ENCODE measurements around the gene CSTF2T. TPM values are rescaled to one million over a fixed set of nuclear protein-coding genes. Genes with fewer than 3 reads are reported as not detected.
"Not testable (repeated sequence)": the region's sequence is repeated elsewhere in the genome, so short reads cannot be mapped to it uniquely, and the experiment has no call there.

Gene CSTF2T
- total RNA-seq, 1 donor from 2014 or later, result 36.2 TPM

GRCh38 chr10:51708609-51709008 is 9.2 kb upstream of the CSTF2T start:
- DNase-seq, result no peak
- H3K27me3 Mint-ChIP-seq, result no peaks in the 10 kb centered on the region
- no peaks in the 10 kb centered on the region for H3K36me3 Mint-ChIP-seq (ENCODE audit: low read depth)
- intact Hi-C loops (cut with micrococcal nuclease), result no loop called here
- peak overlapping the region; percentile 37 for H3K4me3 Mint-ChIP-seq
- H3K4me1 Mint-ChIP-seq, result peaks cover 47% of the 10 kb centered on the region
- H3K27ac Mint-ChIP-seq, result peak overlapping the region; percentile 78
- H3K9me3 Mint-ChIP-seq, result peaks cover 11% of the 10 kb centered on the region

DNA sequence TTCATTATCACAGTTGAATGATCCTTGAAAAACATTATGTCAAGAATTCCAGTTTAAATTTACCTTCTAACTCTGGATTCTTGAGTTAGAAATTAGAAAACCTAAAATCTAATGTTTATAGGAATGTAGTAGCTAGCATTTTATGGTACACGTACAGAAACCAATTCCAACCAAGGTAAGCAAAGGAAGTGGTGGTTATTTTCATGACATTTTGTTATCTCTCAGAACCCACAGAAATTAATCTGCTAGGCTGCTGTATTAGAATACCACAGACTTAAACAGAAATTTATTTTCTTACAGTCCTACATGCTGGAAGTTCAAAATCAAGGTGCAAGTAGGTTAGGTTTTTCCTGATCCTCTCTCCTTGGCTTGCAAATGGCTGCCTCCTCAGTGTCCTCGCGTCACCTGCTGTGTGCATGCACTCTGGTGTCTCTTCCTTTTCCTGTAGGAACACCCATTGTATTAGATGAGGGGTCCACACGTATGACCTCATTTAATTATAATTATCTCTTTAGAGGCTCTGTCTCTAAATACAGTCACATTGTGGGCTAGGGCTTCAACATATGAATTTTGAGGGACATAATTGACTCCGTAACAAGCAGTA is 8.5 kb upstream of the CSTF2T start:
- H3K4me3 Mint-ChIP-seq, result peak overlapping the region; percentile 37
- H3K4me1 Mint-ChIP-seq, result peaks cover 49% of the 10 kb centered on the region
- no peaks in the 10 kb centered on the region for H3K36me3 Mint-ChIP-seq (ENCODE audit: low read depth)
- H3K27ac Mint-ChIP-seq, result peak overlapping the region; percentile 78
- H3K9me3 Mint-ChIP-seq, result peaks cover 11% of the 10 kb centered on the region
- no peaks in the 10 kb centered on the region for H3K27me3 Mint-ChIP-seq
- DNase-seq, result peak; percentile 63
- intact Hi-C loops (cut with micrococcal nuclease), result loop anchor here (1.0 kb wide), 1 partner anchor 9 kb away; the partner anchor contains the start of gene CSTF2T

- H3K9me3 Mint-ChIP-seq, result peaks cover 11% of the 10 kb centered on the region
- peak overlapping the region; percentile 78 for H3K27ac Mint-ChIP-seq
- peaks cover 49% of the 10 kb centered on the region for H3K4me1 Mint-ChIP-seq
- no peaks in the 10 kb centered on the region for H3K27me3 Mint-ChIP-seq
- peak overlapping the region; percentile 37 for H3K4me3 Mint-ChIP-seq
- intact Hi-C loops (cut with micrococcal nuclease), result loop anchor here (1.0 kb wide), 1 partner anchor 8 kb away; the partner anchor contains the start of gene CSTF2T
- DNase-seq, result peak; percentile 60
- H3K36me3 Mint-ChIP-seq (ENCODE audit: low read depth), result no peaks in the 10 kb centered on the region
Measured at GRCh38 chr10:51707392-51707791, 8.0 kb upstream of the CSTF2T start.

GRCh38 chr10:51706225-51706624 is 6.8 kb upstream of the CSTF2T start:
- intact Hi-C loops (cut with micrococcal nuclease), result no loop called here
- H3K27me3 Mint-ChIP-seq, result no peaks in the 10 kb centered on the region
- peaks cover 44% of the 10 kb centered on the region for H3K4me1 Mint-ChIP-seq
- no peak for DNase-seq
- H3K27ac Mint-ChIP-seq, result no peak overlapping the region
- H3K4me3 Mint-ChIP-seq, result no peak overlapping the region
- H3K9me3 Mint-ChIP-seq, result peaks cover 14% of the 10 kb centered on the region
- H3K36me3 Mint-ChIP-seq (ENCODE audit: low read depth), result peaks cover 5% of the 10 kb centered on the region

DNA sequence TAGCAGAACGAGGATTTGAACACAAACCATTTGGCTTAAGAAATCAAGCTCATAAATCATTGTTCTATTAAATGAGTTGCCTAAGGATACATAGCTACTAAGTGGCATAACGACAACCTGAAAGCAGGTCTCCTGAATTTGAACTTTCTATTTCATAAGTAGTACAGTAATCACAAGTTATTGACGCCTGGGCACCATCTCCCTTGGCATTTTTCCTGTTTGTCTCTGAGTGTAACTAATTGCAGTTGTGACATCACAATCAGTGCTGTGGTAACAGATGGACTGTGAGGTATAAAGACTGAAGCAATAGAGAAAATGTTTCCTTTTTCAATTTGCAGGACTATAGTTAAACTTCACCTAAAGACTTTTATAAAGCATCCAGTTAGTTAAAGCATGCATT is 6.4 kb upstream of the CSTF2T start:
- Mint-ChIP-seq H3K9me3 (peaks cover 14% of the 10 kb centered on the region), H3K4me3 (no peak overlapping the region), H3K4me1 (peaks cover 46% of the 10 kb centered on the region), H3K36me3 (ENCODE audit: low read depth) (peaks cover 6% of the 10 kb centered on the region), H3K27ac (no peak overlapping the region), H3K27me3 (no peaks in the 10 kb centered on the region)
- no peak for DNase-seq
- intact Hi-C loops (cut with micrococcal nuclease), result no loop called here

DNA sequence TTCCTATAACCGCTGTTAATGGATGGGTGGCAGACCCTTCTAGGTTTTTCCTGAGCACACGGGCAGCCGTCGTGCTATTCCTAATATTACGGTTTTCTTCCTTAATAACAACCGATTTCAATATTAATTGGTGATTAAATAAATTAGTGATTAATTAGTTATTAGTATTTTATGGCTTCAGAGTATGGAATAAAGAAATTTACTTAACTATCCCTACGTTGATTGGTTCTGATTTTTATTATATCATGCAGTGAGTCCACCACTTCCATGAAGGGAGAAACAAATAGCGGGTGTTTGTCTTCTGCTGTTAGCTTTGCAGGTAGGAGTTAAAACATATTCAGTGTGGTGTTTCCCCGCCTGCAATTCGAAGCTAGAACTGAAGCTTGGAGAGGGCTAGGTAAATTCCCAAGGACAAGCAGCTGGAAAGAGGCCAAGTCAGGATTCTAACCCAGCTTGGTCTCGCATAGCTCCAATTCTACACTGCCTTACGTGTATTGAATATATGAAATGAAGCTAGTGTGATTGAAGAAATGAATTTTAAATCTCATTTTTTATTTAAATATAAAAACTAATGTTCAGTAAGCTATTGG is 928 bp upstream of the CSTF2T start:
- no peaks in the 10 kb centered on the region for H3K27me3 Mint-ChIP-seq
- peak; percentile 62 for DNase-seq
- peaks cover 8% of the 10 kb centered on the region for H3K9me3 Mint-ChIP-seq
- H3K27ac Mint-ChIP-seq, result peak overlapping the region; percentile 100
- intact Hi-C loops (cut with micrococcal nuclease), result loop anchor here (1.0 kb wide), 1 partner anchor 179 kb away; no protein-coding TSS in a partner anchor
- H3K4me3 Mint-ChIP-seq, result peak overlapping the region; percentile 99
- H3K36me3 Mint-ChIP-seq (ENCODE audit: low read depth), result peaks cover 38% of the 10 kb centered on the region
- H3K4me1 Mint-ChIP-seq, result peaks cover 44% of the 10 kb centered on the region

DNA sequence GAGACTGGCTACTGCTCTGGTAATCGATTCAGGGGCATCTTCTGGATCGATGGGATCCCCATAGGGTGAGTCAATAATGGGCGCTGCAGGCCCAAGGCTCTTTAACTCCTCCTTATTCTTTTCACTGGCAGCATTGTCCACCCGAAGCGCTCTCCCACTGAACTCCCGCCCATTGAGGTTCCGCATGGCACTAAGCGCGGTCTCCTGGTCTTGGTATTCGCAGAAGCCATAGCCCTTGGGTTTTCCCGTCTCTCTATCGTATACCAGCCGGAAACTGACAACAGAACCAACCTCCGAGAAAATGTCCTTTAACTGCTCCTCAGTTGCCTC is 285 bp downstream of the CSTF2T start:
- peaks cover 47% of the 10 kb centered on the region for H3K4me1 Mint-ChIP-seq
- H3K27ac Mint-ChIP-seq, result peak overlapping the region; percentile 100
- peak overlapping the region; percentile 99 for H3K4me3 Mint-ChIP-seq
- H3K36me3 Mint-ChIP-seq (ENCODE audit: low read depth), result peaks cover 46% of the 10 kb centered on the region
- intact Hi-C loops (cut with micrococcal nuclease), result loop anchor here (1.0 to 10.0 kb wide), 3 partner anchors 8 to 1074 kb away; partner anchors contain the start of gene SGMS1
- H3K27me3 Mint-ChIP-seq, result no peaks in the 10 kb centered on the region
- no peak for DNase-seq
- H3K9me3 Mint-ChIP-seq, result peaks cover 3% of the 10 kb centered on the region

- intact Hi-C loops (cut with micrococcal nuclease), result loop anchor here (1.0 to 10.0 kb wide), 3 partner anchors 9 to 1074 kb away; partner anchors contain the start of gene SGMS1
- Mint-ChIP-seq H3K36me3 (ENCODE audit: low read depth) (peaks cover 46% of the 10 kb centered on the region), H3K4me3 (peak overlapping the region; percentile 99), H3K4me1 (peaks cover 47% of the 10 kb centered on the region), H3K27me3 (no peaks in the 10 kb centered on the region), H3K27ac (peak overlapping the region; percentile 100), H3K9me3 (peaks cover 3% of the 10 kb centered on the region)
- peak; percentile 61 for DNase-seq
Measured at GRCh38 chr10:51698473-51699063, 827 bp downstream of the CSTF2T start.

- no peak for DNase-seq
- no peaks in the 10 kb centered on the region for H3K27me3 Mint-ChIP-seq
- intact Hi-C loops (cut with micrococcal nuclease), result loop anchor here (10.0 kb wide), 1 partner anchor 1071 kb away; the partner anchor contains the start of gene SGMS1
- H3K36me3 Mint-ChIP-seq (ENCODE audit: low read depth), result peaks cover 43% of the 10 kb centered on the region
- no peak overlapping the region for H3K27ac Mint-ChIP-seq
- peaks cover 41% of the 10 kb centered on the region for H3K4me1 Mint-ChIP-seq
- peak overlapping the region; percentile 42 for H3K4me3 Mint-ChIP-seq
- no peaks in the 10 kb centered on the region for H3K9me3 Mint-ChIP-seq
Measured at GRCh38 chr10:51696251-51696650, 3.1 kb downstream of the CSTF2T start.

DNA sequence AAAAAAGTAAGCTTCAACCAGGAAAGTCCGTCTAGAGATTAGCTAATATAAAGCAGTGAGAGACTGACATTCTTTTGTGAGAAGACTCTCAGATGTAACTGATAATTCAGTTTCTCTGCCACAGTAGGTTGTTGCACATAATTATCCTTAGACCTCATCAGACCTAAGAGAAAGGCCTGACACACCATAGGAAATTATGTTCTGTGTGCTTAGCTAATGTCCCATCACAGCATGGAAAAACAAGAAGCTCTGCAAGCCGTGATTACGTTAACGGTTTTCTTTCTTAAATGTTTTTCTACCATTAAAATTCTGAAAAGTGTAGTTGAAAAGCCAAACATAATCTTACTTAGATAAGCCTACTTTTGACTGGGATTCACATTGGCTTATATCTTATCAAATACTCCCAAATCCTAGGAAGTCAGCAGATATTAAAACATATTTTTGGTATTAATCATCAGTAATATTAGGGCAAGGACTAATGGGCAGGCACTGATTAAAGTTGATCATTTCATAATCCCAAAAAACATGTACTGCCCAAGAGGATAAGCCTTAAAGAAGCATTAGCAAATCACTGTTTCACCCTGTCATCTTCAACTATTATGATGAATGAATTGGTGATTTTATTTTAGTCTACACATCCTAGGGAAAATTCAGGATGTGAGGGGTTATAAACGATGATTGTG is 5.2 kb downstream of the CSTF2T start:
- Mint-ChIP-seq H3K9me3 (no peaks in the 10 kb centered on the region), H3K27ac (no peak overlapping the region), H3K27me3 (no peaks in the 10 kb centered on the region), H3K4me1 (peaks cover 31% of the 10 kb centered on the region), H3K36me3 (ENCODE audit: low read depth) (peaks cover 40% of the 10 kb centered on the region), H3K4me3 (no peak overlapping the region)
- no peak for DNase-seq
- intact Hi-C loops (cut with micrococcal nuclease), result loop anchor here (10.0 kb wide), 1 partner anchor 1069 kb away; the partner anchor contains the start of gene SGMS1

DNA sequence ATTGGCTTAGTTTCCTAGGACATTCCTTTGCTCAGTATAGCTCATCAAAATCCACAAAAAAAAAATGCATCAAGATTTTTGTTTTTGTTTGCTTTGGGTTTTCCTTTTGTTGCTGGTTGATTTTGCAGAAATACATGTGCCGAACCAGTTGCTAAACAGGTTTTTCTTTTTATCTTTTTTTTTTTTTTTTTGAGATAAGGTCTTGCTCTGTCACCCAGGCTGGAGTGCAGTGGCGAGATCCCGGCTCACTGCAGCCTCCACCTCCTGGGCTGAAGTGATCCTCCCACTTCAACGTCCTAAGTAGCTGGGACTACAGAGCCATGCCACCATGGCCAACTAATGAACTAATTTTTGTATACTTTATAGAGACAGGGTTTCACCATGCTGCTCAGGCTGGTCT is 8.3 kb downstream of the CSTF2T start:
- Mint-ChIP-seq H3K4me1 (peaks cover 13% of the 10 kb centered on the region), H3K4me3 (no peak overlapping the region), H3K36me3 (ENCODE audit: low read depth) (peaks cover 17% of the 10 kb centered on the region), H3K9me3 (peaks cover 4% of the 10 kb centered on the region), H3K27me3 (no peaks in the 10 kb centered on the region), H3K27ac (no peak overlapping the region)
- intact Hi-C loops (cut with micrococcal nuclease), result loop anchor here (10.0 kb wide), 1 partner anchor 1066 kb away; the partner anchor contains the start of gene SGMS1
- no peak for DNase-seq

GRCh38 chr10:51689536-51689935 is 9.9 kb downstream of the CSTF2T start:
- Mint-ChIP-seq H3K36me3 (ENCODE audit: low read depth) (peaks cover 3% of the 10 kb centered on the region), H3K4me1 (peaks cover 2% of the 10 kb centered on the region), H3K27ac (no peak overlapping the region), H3K4me3 (no peak overlapping the region), H3K9me3 (peaks cover 4% of the 10 kb centered on the region), H3K27me3 (no peaks in the 10 kb centered on the region)
- DNase-seq, result no peak
- intact Hi-C loops (cut with micrococcal nuclease), result no loop called here

DNA sequence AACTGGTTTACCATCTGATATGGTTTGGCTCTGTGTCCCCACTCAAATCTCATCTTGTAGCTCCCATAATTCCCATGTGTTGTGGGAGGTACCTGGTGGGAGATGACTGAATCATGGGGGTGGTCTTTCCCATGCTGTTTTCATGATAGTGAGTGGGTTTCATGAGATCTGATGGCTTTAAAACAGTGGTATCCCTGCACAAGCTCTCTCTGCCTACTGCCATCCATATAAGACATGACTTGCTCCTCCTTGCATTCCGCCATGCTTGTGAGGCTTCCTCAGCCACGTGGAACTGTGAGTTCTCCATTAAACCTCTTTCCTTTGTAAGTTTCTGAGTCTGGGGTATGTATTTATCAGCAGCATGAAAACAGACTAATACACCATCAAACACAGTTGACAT is 10.6 kb downstream of the CSTF2T start:
- H3K27me3 Mint-ChIP-seq; H3K4me1 Mint-ChIP-seq; intact Hi-C loops (cut with micrococcal nuclease); H3K9me3 Mint-ChIP-seq; H3K4me3 Mint-ChIP-seq; H3K36me3 Mint-ChIP-seq (ENCODE audit: low read depth); H3K27ac Mint-ChIP-seq: not testable (repeated sequence)
- DNase-seq, result peak; percentile 17

- Mint-ChIP-seq H3K27me3 (peaks cover 3% of the 10 kb centered on the region), H3K27ac (no peak overlapping the region), H3K4me1 (no peaks in the 10 kb centered on the region), H3K9me3 (peaks cover 4% of the 10 kb centered on the region), H3K36me3 (ENCODE audit: low read depth) (no peaks in the 10 kb centered on the region), H3K4me3 (no peak overlapping the region)
- DNase-seq, result no peak
- intact Hi-C loops (cut with micrococcal nuclease), result no loop called here
Measured at GRCh38 chr10:51687296-51687695, 12.1 kb downstream of the CSTF2T start.
